SU-DHL-6 (cell line): ENCODE measurements around the gene AGRP.

Source experiments
- H2AFZ ChIP-seq: fragments of 200-600 bp; sonication (generic); 2 replicates; pipeline ENCODE4 v1.6.1; 2014; ENCODE audit warnings: low read depth, mild to moderate bottlenecking, moderate library complexity, mixed read lengths, antibody characterized with exemption, low read length; ENCODE audit not compliant: severe bottlenecking
- H3F3A ChIP-seq: fragments of 200-600 bp; shearing (Covaris generic); 2 replicates; pipeline ENCODE4 v1.6.0; 2016; ENCODE audit warnings: antibody characterized with exemption, mild to moderate bottlenecking; ENCODE audit not compliant: insufficient read depth
- H3K27ac ChIP-seq: fragments of 200-600 bp; sonication (generic); 2 replicates; pipeline ENCODE4 v1.5.1; 2016; ENCODE audit warnings: low read depth, mild to moderate bottlenecking, low read length, moderate library complexity, mixed read lengths
- H3K27me3 ChIP-seq: fragments of 200-600 bp; sonication (generic), shearing (Covaris generic); 2 replicates; pipeline ENCODE4 v1.6.0; 2014; ENCODE audit warnings: mild to moderate bottlenecking, low read length
- H3K36me3 ChIP-seq: fragments of 200-600 bp; sonication (generic); 2 replicates; pipeline ENCODE4 v1.6.1; 2014; ENCODE audit warnings: mild to moderate bottlenecking, low read length, mixed read lengths
- H3K4me2 ChIP-seq: fragments of 300-600, 200-600 bp; shearing (Covaris generic), sonication (generic); 2 replicates; pipeline ENCODE4 v1.6.0; 2014; ENCODE audit warnings: low read length, low read depth, mild to moderate bottlenecking; ENCODE audit not compliant: poor library complexity, severe bottlenecking
- H3K4me3 ChIP-seq: fragments of 200-600 bp; sonication (generic); 2 replicates; pipeline ENCODE4 v1.5.1; 2014; ENCODE audit warnings: antibody characterized with exemption, low read length, mild to moderate bottlenecking, mixed read lengths; ENCODE audit not compliant: insufficient read depth, poor library complexity, severe bottlenecking
- H3K79me2 ChIP-seq: fragments of 200-600 bp; sonication (generic); 2 replicates; pipeline ENCODE4 v1.6.1; 2014; ENCODE audit warnings: mild to moderate bottlenecking, low read length, moderate library complexity; ENCODE audit not compliant: insufficient read depth
- H3K9ac ChIP-seq: fragments of 200-600 bp; sonication (generic); 2 replicates; pipeline ENCODE4 v1.7.0; 2014; ENCODE audit warnings: mild to moderate bottlenecking, low read length
- H3K9me2 ChIP-seq: fragments of 200-600 bp; sonication (generic); replicated peaks from 2 replicates; pipeline ENCODE4 v1.6.1; 2014; ENCODE audit warnings: low read length; ENCODE audit not compliant: insufficient read depth
- H3K9me3 ChIP-seq: fragments of 200-600 bp; sonication (generic); 2 replicates; pipeline ENCODE4 v1.6.1; 2014; ENCODE audit warnings: low read length, mixed read lengths; ENCODE audit not compliant: insufficient read depth
- H4K20me1 ChIP-seq: fragments of 200-600 bp; sonication (generic); 2 replicates; pipeline ENCODE4 v1.6.1; 2014; ENCODE audit warnings: low read depth, mild to moderate bottlenecking, antibody characterized with exemption, low read length, moderate library complexity, mixed read lengths
- EZH2phosphoT487 ChIP-seq: fragments of 200-600 bp; sonication (generic), shearing (Covaris generic); conservative IDR thresholded peaks from 2 replicates; pipeline ENCODE4 v1.6.1; 2018; ENCODE audit warnings: mild to moderate bottlenecking, antibody characterized with exemption, low read length, moderate library complexity, mixed read lengths
- TF ChIP-seq, protein P1 (sequence below): fragments of 200-600 bp; sonication (generic); IDR thresholded peaks from one replicate; pipeline ENCODE4 v1.5.1; 2017; ENCODE audit warnings: antibody characterized with exemption, mild to moderate bottlenecking, low read length, moderate library complexity; ENCODE audit not compliant: insufficient read depth, poor library complexity, severe bottlenecking

Gene AGRP

DNA sequence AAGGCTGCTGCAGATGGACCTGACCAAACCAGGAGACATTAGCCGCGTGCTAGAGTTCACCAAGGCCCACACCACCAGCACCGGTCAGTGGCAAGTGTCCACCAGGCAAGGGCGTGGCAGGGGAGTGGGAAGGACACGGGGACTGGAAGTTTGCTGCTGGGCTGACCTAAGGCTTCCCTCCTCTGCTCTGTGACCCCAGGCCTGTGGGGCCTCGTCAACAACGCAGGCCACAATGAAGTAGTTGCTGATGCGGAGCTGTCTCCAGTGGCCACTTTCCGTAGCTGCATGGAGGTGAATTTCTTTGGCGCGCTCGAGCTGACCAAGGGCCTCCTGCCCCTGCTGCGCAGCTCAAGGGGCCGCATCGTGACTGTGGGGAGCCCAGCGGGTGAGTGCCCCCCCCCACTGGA lies 47.6 kb downstream of the AGRP start:
- H3K9me2 ChIP-seq, result no peaks in the 10 kb centered on the region
- H3K4me2 ChIP-seq, result no peak overlapping the region
- no peaks in the 10 kb centered on the region for H3K79me2 ChIP-seq
- no peak overlapping the region for H3K9ac ChIP-seq
- no peak overlapping the region for H3K4me3 ChIP-seq
- no peaks in the 10 kb centered on the region for H3F3A ChIP-seq
- H3K36me3 ChIP-seq, result no peaks in the 10 kb centered on the region
- H4K20me1 ChIP-seq, result no peaks in the 10 kb centered on the region
- H3K27ac ChIP-seq, result no peak overlapping the region
- H3K9me3 ChIP-seq, result no peaks in the 10 kb centered on the region
- H2AFZ ChIP-seq, result no peak overlapping the region
- no peaks in the 10 kb centered on the region for H3K27me3 ChIP-seq
- TF ChIP-seq, protein P1, sequence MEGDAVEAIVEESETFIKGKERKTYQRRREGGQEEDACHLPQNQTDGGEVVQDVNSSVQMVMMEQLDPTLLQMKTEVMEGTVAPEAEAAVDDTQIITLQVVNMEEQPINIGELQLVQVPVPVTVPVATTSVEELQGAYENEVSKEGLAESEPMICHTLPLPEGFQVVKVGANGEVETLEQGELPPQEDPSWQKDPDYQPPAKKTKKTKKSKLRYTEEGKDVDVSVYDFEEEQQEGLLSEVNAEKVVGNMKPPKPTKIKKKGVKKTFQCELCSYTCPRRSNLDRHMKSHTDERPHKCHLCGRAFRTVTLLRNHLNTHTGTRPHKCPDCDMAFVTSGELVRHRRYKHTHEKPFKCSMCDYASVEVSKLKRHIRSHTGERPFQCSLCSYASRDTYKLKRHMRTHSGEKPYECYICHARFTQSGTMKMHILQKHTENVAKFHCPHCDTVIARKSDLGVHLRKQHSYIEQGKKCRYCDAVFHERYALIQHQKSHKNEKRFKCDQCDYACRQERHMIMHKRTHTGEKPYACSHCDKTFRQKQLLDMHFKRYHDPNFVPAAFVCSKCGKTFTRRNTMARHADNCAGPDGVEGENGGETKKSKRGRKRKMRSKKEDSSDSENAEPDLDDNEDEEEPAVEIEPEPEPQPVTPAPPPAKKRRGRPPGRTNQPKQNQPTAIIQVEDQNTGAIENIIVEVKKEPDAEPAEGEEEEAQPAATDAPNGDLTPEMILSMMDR, result no peak
- no peak for TF ChIP-seq EZH2phosphoT487

DNA sequence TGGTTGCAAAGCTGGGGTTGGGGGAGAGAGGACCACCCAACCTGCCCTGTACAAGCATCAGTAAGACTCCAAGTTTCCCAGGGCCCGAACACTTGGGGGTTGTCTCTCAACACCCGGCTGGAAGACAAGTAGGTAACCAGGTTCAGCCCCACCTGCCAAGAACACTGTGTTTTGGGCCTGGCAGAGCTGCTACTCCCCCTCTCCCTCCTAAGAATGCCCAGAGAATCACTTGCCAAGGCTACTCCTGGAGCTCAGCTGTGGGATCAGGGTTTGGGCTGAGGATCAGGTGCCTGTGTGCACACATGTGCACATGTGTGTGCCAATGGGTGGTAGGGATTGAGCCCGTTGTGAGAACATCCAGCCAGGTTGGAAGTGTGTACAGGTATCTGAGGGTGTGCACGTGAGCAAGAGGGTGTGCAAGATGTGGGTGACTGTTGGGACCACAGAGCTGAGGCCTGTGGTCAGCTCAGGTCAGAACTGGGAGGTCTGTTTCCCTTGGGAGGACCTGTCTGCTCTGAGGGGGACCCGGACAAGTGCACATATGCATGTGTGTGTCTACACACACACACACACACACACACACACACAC lies 50.1 kb downstream of the AGRP start:
- no peak overlapping the region for H3K27ac ChIP-seq
- no peaks in the 10 kb centered on the region for H3K36me3 ChIP-seq
- H3K9me2 ChIP-seq, result no peaks in the 10 kb centered on the region
- no peak overlapping the region for H3K9ac ChIP-seq
- H3K9me3 ChIP-seq, result no peaks in the 10 kb centered on the region
- H4K20me1 ChIP-seq, result no peaks in the 10 kb centered on the region
- H3K4me2 ChIP-seq, result no peak overlapping the region
- no peak overlapping the region for H2AFZ ChIP-seq
- no peak for TF ChIP-seq EZH2phosphoT487
- H3K4me3 ChIP-seq, result no peak overlapping the region
- H3F3A ChIP-seq, result no peaks in the 10 kb centered on the region
- H3K79me2 ChIP-seq, result no peaks in the 10 kb centered on the region
- H3K27me3 ChIP-seq, result no peaks in the 10 kb centered on the region
